ENCODE results near the gene DNAH17.

DNAH17 gene

GRCh38 chr17:78601577-78602190 is 24.5 kb upstream of the DNAH17 start:
- no peak for DNase-seq

- DNase-seq: no peak
Observed at GRCh38 chr17:78600181-78600721, 23.1 kb upstream of the DNAH17 start.

GRCh38 chr17:78599419-78599818 is 22.2 kb upstream of the DNAH17 start:
- no peak for DNase-seq

- DNase-seq: peak; percentile 79
Observed at GRCh38 chr17:78598013-78598471, 20.8 kb upstream of the DNAH17 start.

- peak; percentile 32 for DNase-seq
Observed at GRCh38 chr17:78596871-78597764, 19.9 kb upstream of the DNAH17 start.

- DNase-seq: no peak
Observed at GRCh38 chr17:78595135-78595810, 18.1 kb upstream of the DNAH17 start.

- DNase-seq: no peak
Observed at GRCh38 chr17:78592991-78593329, 15.8 kb upstream of the DNAH17 start.

GRCh38 chr17:78591263-78591671 is 14.1 kb upstream of the DNAH17 start:
- no peak for DNase-seq

GRCh38 chr17:78589885-78590284 is 12.7 kb upstream of the DNAH17 start:
- no peak for DNase-seq

GRCh38 chr17:78589031-78589675 is 12.0 kb upstream of the DNAH17 start:
- DNase-seq: no peak

GRCh38 chr17:78588258-78589030 is 11.2 kb upstream of the DNAH17 start:
- DNase-seq: no peak

GRCh38 chr17:78585006-78585630 is 7.9 kb upstream of the DNAH17 start:
- DNase-seq: no peak

GRCh38 chr17:78583091-78583490 is 5.9 kb upstream of the DNAH17 start:
- DNase-seq: peak; percentile 27

GRCh38 chr17:78581304-78581703 is 4.1 kb upstream of the DNAH17 start:
- no peak for DNase-seq

GRCh38 chr17:78580277-78580804 is 3.1 kb upstream of the DNAH17 start:
- DNase-seq: no peak

GRCh38 chr17:78576389-78577112 is 645 bp downstream of the DNAH17 start:
- DNase-seq: no peak

GRCh38 chr17:78575899-78576298 is 1.3 kb downstream of the DNAH17 start:
- no peak for DNase-seq

GRCh38 chr17:78575340-78575739 is 1.9 kb downstream of the DNAH17 start:
- no peak for DNase-seq

- DNase-seq: no peak
Observed at GRCh38 chr17:78573955-78574354, 3.2 kb downstream of the DNAH17 start.
